Activated CD4-positive, alpha-beta T cell treated with anti-CD3 and anti-CD28 coated beads, Interleukin-2, amount 50 U/mL, for 24 hours (primary cell): ENCODE measurements around the gene TANGO6.

Experiments
- DNase-seq, 2 donors: peaks; one replicate each; pipeline ENCODE4 v3.0.0-alpha.2; 2020; ENCODE audit warnings: low read depth in 1 of 2, low spot score in 1 of 2

The TANGO6 gene

DNA sequence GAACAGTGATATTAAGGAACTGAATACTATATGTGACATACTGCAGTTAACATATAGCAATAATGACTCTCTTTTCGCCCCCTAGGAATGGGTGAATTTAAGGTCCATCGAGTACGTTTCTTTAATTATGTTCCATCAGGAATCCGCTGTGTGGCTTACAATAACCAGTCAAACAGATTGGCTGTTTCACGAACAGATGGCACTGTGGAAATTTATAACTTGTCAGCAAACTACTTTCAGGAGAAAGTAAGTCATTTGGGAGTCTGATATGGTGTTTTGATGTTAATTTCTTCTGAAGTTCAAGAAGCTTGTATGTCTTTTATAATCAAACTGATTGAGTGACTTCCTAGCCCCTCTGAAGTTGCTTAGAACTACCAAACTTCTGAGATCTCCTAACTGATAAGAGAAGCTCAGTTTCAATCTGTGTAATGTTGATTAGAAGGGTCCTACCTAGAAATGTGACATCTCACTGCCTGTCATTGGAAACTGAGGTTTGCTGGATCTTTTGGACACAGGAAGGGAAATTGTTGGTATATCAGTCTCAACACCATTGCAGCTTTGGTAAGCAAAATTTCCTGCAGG lies 290.1 kb downstream of the TANGO6 start:
- no peak for DNase-seq
